Measurements from ENCODE around the gene PIGM. TPM values are rescaled to one million over a fixed set of nuclear protein-coding genes. Genes with fewer than 3 reads are reported as not detected.

PIGM gene
- total and polyA plus RNA-seq, 2 experiments from 2014 or later = 6.3 to 10.5 TPM

DNA sequence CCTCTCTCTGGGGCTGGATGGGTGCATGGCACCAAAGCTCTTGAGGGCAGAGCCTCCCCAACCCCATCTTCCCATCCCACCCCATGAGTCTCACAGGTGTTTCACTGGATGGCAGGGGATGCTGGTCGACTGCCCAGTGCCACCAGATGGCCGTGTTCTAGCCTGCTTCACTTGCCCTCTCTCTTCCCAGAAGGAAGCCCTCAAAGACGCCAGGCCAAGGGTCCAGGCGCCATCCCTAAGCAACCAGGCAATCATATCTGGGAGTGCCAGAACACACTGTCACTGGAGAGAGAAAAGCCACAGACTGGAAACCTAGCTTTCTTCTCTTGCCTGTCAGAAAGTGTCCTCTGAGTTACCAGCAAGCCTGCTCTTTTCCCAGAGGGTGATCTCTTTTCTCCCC is 26.7 kb downstream of the PIGM start:
- Histone ChIP-seq H3K27ac (peak overlapping the region; percentile 25), H3K9me3 (ENCODE audit: low read depth) (no peaks in the 10 kb centered on the region), H3K4me3 (no peak overlapping the region), H2AFZ (no peak overlapping the region), H3K4me1 (ENCODE audit: insufficient read depth) (no peaks in the 10 kb centered on the region), H3K4me2 (no peak overlapping the region), H3K27me3 (no peaks in the 10 kb centered on the region), H3K36me3 (replicated peaks; ENCODE audit: insufficient read depth, low read depth) (no peaks in the 10 kb centered on the region), H3K79me2 (no peaks in the 10 kb centered on the region), H4K20me1 (ENCODE audit: insufficient read depth, poor library complexity, severe bottlenecking) (no peaks in the 10 kb centered on the region), H3K9me2 (replicated peaks; ENCODE audit: insufficient read depth) (no peaks in the 10 kb centered on the region)
- no peak for DNase-seq (ENCODE audit: low spot score)
- TF ChIP-seq EZH2phosphoT487 (IDR thresholded peaks at IDR 0.05; ENCODE audit: low read depth, severe bottlenecking, unreplicated experiment) (no peak), EZH2 (IDR thresholded peaks at IDR 0.05; ENCODE audit: borderline replicate concordance) (no peak)
- TF ChIP-seq, protein P1, sequence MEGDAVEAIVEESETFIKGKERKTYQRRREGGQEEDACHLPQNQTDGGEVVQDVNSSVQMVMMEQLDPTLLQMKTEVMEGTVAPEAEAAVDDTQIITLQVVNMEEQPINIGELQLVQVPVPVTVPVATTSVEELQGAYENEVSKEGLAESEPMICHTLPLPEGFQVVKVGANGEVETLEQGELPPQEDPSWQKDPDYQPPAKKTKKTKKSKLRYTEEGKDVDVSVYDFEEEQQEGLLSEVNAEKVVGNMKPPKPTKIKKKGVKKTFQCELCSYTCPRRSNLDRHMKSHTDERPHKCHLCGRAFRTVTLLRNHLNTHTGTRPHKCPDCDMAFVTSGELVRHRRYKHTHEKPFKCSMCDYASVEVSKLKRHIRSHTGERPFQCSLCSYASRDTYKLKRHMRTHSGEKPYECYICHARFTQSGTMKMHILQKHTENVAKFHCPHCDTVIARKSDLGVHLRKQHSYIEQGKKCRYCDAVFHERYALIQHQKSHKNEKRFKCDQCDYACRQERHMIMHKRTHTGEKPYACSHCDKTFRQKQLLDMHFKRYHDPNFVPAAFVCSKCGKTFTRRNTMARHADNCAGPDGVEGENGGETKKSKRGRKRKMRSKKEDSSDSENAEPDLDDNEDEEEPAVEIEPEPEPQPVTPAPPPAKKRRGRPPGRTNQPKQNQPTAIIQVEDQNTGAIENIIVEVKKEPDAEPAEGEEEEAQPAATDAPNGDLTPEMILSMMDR (IDR thresholded peaks at IDR 0.05; ENCODE audit: poor library complexity) = no peak
- 92% methylated on average over 4 of the region's 4 CpGs for WGBS (ENCODE audit: low lambda C conversion rate, missing lambda C conversion rate)

DNA sequence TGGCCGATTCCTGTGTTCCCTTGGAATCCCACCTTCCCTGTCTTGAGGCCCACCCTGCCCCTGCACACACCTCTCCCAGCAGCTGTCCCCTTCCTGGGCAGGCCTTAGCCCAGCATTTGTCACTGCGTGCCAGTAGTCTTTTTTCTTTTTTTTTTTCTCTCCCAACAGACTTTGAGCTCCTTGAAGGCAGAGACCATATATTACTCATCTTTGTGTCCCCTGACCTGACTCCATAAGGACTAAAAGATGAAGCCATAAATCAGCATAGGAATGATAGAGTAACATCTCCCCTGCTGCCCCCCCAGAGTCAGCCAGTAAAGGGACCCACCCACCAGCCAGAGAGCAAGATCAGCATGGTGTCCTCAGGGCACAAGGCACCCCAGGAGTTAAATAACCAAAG is 27.4 kb downstream of the PIGM start:
- WGBS (ENCODE audit: low lambda C conversion rate, missing lambda C conversion rate) = 89% methylated on average over 2 of the region's 2 CpGs
- no peaks in the 10 kb centered on the region for H4K20me1 ChIP-seq (ENCODE audit: insufficient read depth, poor library complexity, severe bottlenecking)
- H3K4me1 ChIP-seq (ENCODE audit: insufficient read depth) = no peaks in the 10 kb centered on the region
- no peak overlapping the region for H3K4me2 ChIP-seq
- no peak overlapping the region for H3K4me3 ChIP-seq
- no peaks in the 10 kb centered on the region for H3K36me3 ChIP-seq (replicated peaks; ENCODE audit: insufficient read depth, low read depth)
- peak; percentile 22 for DNase-seq (ENCODE audit: low spot score)
- no peak overlapping the region for H2AFZ ChIP-seq
- H3K27me3 ChIP-seq = no peaks in the 10 kb centered on the region
- no peaks in the 10 kb centered on the region for H3K9me3 ChIP-seq (ENCODE audit: low read depth)
- TF ChIP-seq, protein P1 (IDR thresholded peaks at IDR 0.05; ENCODE audit: poor library complexity) = no peak
- TF ChIP-seq EZH2phosphoT487 (IDR thresholded peaks at IDR 0.05; ENCODE audit: low read depth, severe bottlenecking, unreplicated experiment) (no peak), EZH2 (IDR thresholded peaks at IDR 0.05; ENCODE audit: borderline replicate concordance) (no peak)
- H3K9me2 ChIP-seq (replicated peaks; ENCODE audit: insufficient read depth) = no peaks in the 10 kb centered on the region
- peak overlapping the region; percentile 45 for H3K27ac ChIP-seq
- H3K79me2 ChIP-seq = no peaks in the 10 kb centered on the region

DNA sequence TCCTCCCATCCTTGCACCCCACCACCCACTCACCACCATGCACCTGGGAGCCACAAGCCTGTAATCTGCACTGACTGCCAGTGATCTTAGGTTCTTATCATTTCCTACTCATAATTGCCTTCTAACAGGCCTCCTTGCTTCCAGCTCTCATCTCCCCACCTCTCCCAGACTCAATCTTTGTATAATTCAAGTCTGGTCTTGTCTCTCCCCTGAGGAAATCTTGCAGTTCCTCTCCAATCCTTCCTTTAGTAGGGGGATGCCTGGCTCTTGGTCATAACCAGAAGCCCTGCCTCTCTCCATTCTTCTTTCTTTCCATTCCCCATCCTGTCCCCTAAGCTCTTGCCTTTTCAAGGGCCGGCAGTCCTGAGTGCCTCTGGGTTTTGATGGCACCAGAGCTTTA is 27.8 kb downstream of the PIGM start:
- Histone ChIP-seq H3K9me3 (ENCODE audit: low read depth) (no peaks in the 10 kb centered on the region), H3K4me2 (no peak overlapping the region), H3K4me1 (ENCODE audit: insufficient read depth) (no peaks in the 10 kb centered on the region), H2AFZ (no peak overlapping the region), H3K27me3 (no peaks in the 10 kb centered on the region), H3K9me2 (replicated peaks; ENCODE audit: insufficient read depth) (no peaks in the 10 kb centered on the region), H3K27ac (peak overlapping the region; percentile 45), H3K36me3 (replicated peaks; ENCODE audit: insufficient read depth, low read depth) (no peaks in the 10 kb centered on the region), H3K4me3 (no peak overlapping the region), H4K20me1 (ENCODE audit: insufficient read depth, poor library complexity, severe bottlenecking) (no peaks in the 10 kb centered on the region), H3K79me2 (no peaks in the 10 kb centered on the region)
- TF ChIP-seq EZH2phosphoT487 (IDR thresholded peaks at IDR 0.05; ENCODE audit: low read depth, severe bottlenecking, unreplicated experiment) (no peak), EZH2 (IDR thresholded peaks at IDR 0.05; ENCODE audit: borderline replicate concordance) (no peak)
- TF ChIP-seq, protein P1 (IDR thresholded peaks at IDR 0.05; ENCODE audit: poor library complexity) = no peak
- DNase-seq (ENCODE audit: low spot score) = no peak
- WGBS (ENCODE audit: low lambda C conversion rate, missing lambda C conversion rate) = 94% methylated on average over 1 of the region's 1 CpG

DNA sequence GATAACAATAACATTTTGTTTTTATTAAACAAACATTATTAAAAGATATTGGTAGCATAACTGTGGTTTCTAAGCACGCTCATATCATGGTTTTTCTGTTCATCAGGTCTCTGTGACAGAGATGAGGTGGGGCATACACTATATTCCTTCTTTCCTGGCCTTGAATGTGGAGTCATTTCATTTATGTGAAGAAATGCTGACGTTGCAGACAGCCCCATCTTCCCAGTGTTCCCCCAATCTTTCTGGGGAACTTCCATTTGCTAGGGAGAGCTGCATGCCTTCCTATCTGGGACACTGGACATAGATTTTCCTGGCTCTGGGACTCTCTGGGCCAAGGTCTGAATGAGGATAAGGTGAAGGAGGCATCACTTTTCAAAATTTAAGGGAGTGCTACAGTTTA is 30.4 kb downstream of the PIGM start:
- 79% methylated on average over 2 of the region's 2 CpGs for WGBS (ENCODE audit: low lambda C conversion rate, missing lambda C conversion rate)
- no peaks in the 10 kb centered on the region for H3K36me3 ChIP-seq (replicated peaks; ENCODE audit: insufficient read depth, low read depth)
- H3K9me2 ChIP-seq (replicated peaks; ENCODE audit: insufficient read depth) = no peaks in the 10 kb centered on the region
- TF ChIP-seq EZH2 (IDR thresholded peaks at IDR 0.05; ENCODE audit: borderline replicate concordance) = no peak
- TF ChIP-seq EZH2phosphoT487 (IDR thresholded peaks at IDR 0.05; ENCODE audit: low read depth, severe bottlenecking, unreplicated experiment) = no peak
- TF ChIP-seq, protein P1 (IDR thresholded peaks at IDR 0.05; ENCODE audit: poor library complexity) = no peak
- no peaks in the 10 kb centered on the region for H3K79me2 ChIP-seq
- no peaks in the 10 kb centered on the region for H3K4me1 ChIP-seq (ENCODE audit: insufficient read depth)
- H4K20me1 ChIP-seq (ENCODE audit: insufficient read depth, poor library complexity, severe bottlenecking) = no peaks in the 10 kb centered on the region
- H3K27me3 ChIP-seq = no peaks in the 10 kb centered on the region
- H3K9me3 ChIP-seq (ENCODE audit: low read depth) = no peaks in the 10 kb centered on the region
- H2AFZ ChIP-seq = no peak overlapping the region
- H3K4me3 ChIP-seq = no peak overlapping the region
- H3K27ac ChIP-seq = no peak overlapping the region
- DNase-seq (ENCODE audit: low spot score) = no peak
- H3K4me2 ChIP-seq = no peak overlapping the region

Measured in hepatocyte (in vitro differentiated cells).